GM23338 (cell line): Measurements from ENCODE around the gene CELF4. TPM values are rescaled to one million over a fixed set of nuclear protein-coding genes. Genes with fewer than 3 reads are reported as not detected.

Experiments
- ATAC-seq: fragments of 200-7000 bp; cut with Tn5 transposase; 3 replicates; pipeline ENCODE4 v1.9.1; 2020
- DNase-seq: peaks from one replicate; pipeline ENCODE4 v3.0.0-alpha.2; 2015; ENCODE audit warnings: low spot score
- H2AFZ ChIP-seq: fragments of 200-600 bp; sonication (generic); 2 replicates; pipeline ENCODE4 v1.8.0; 2016; ENCODE audit warnings: antibody characterized with exemption, mild to moderate bottlenecking, moderate library complexity
- H3F3A ChIP-seq: fragments of 200-600 bp; sonication (generic); replicated peaks from 2 replicates; pipeline ENCODE4 v1.8.0; 2017; ENCODE audit warnings: antibody characterized with exemption, mixed run types, low read depth
- H3K27ac ChIP-seq: fragments of 200-600 bp; sonication (generic); 2 replicates; pipeline ENCODE4 v1.6.1; 2016; ENCODE audit warnings: low read depth
- H3K27me3 ChIP-seq: fragments of 200-600 bp; sonication (generic); 2 replicates; pipeline ENCODE4 v1.8.0; 2016; ENCODE audit warnings: mild to moderate bottlenecking, mixed run types, moderate library complexity; ENCODE audit not compliant: insufficient read depth
- H3K36me3 ChIP-seq: fragments of 200-600 bp; sonication (generic); 2 replicates; pipeline ENCODE4 v1.8.0; 2016; ENCODE audit warnings: mild to moderate bottlenecking; ENCODE audit not compliant: insufficient read depth
- H3K4me1 ChIP-seq: fragments of 200-600 bp; sonication (generic); 2 replicates; pipeline ENCODE4 v1.8.0; 2016; ENCODE audit warnings: mild to moderate bottlenecking, moderate library complexity; ENCODE audit not compliant: insufficient read depth
- H3K4me2 ChIP-seq: fragments of 200-600 bp; sonication (generic); 2 replicates; pipeline ENCODE4 v1.7.1; 2017; ENCODE audit warnings: mixed run types
- H3K4me3 ChIP-seq: fragments of 200-600 bp; sonication (generic); 2 replicates; pipeline ENCODE4 v1.6.1; 2016; ENCODE audit warnings: mixed run types
- H3K79me2 ChIP-seq: fragments of 200-600 bp; sonication (generic); replicated peaks from 2 replicates; pipeline ENCODE4 v1.8.0; 2017; ENCODE audit warnings: mild to moderate bottlenecking; ENCODE audit not compliant: insufficient read depth
- H3K9me2 ChIP-seq: fragments of 200-600 bp; sonication (generic); 2 replicates; pipeline ENCODE4 v1.8.0; 2017; ENCODE audit not compliant: insufficient read depth
- H4K20me1 ChIP-seq: fragments of 200-600 bp; sonication (generic); replicated peaks from 2 replicates; pipeline ENCODE4 v1.8.0; 2017; ENCODE audit warnings: mild to moderate bottlenecking; ENCODE audit not compliant: insufficient read depth
- H3K27ac Mint-ChIP-seq: 2 replicates; pipeline ENCODE4 v1.8.0; 2020; ENCODE audit warnings: inconsistent platforms, mild to moderate bottlenecking, moderate library complexity, mixed read lengths
- H3K27me3 Mint-ChIP-seq: 3 replicates; pipeline ENCODE4 v1.8.0; 2022; ENCODE audit warnings: low read depth, mild to moderate bottlenecking, moderate library complexity, mixed read lengths, inconsistent platforms; ENCODE audit not compliant: insufficient read depth, poor library complexity
- H3K36me3 Mint-ChIP-seq: 3 replicates; pipeline ENCODE4 v1.8.0; 2021; ENCODE audit warnings: low read depth, mild to moderate bottlenecking, inconsistent platforms, moderate library complexity, mixed read lengths
- H3K4me1 Mint-ChIP-seq: 3 replicates; pipeline ENCODE4 v1.8.0; 2020; ENCODE audit warnings: mild to moderate bottlenecking, inconsistent platforms, mixed read lengths
- H3K4me3 Mint-ChIP-seq: 3 replicates; pipeline ENCODE4 v1.8.0; 2021; ENCODE audit warnings: moderate library complexity, mild to moderate bottlenecking, inconsistent platforms, mixed read lengths
- H3K9me3 Mint-ChIP-seq: 3 replicates; pipeline ENCODE4 v1.8.0; 2020; ENCODE audit warnings: moderate library complexity, mild to moderate bottlenecking, inconsistent platforms, mixed read lengths
- CREB1 ChIP-seq: fragments of 250-450 bp; sonication (Bioruptor Pico); IDR thresholded peaks from 2 replicates; pipeline ENCODE4 v1.5.0; 2020; ENCODE audit warnings: low read depth, mild to moderate bottlenecking, moderate library complexity
- CTCF ChIP-seq, 2 experiments: fragments of 200-600 bp in 1 of 2; sonication (generic) in 1 of 2; conservative IDR thresholded peaks; 2 replicates each; pipeline versions ENCODE4 v1.5.1 to v1.6.1; 2016 to 2017; ENCODE audit warnings: antibody characterized with exemption in 2 of 2, low read depth in 2 of 2, mild to moderate bottlenecking in 2 of 2, moderate library complexity in 1 of 2
- ETS1 ChIP-seq: IDR thresholded peaks from 2 replicates; pipeline ENCODE4 v1.6.1; 2016; ENCODE audit warnings: antibody characterized with exemption
- EZH2 ChIP-seq: fragments of 200-600 bp; sonication (generic); IDR thresholded peaks from one replicate; pipeline ENCODE4 v1.8.0; 2017; ENCODE audit warnings: antibody characterized with exemption, mild to moderate bottlenecking, low read depth; ENCODE audit not compliant: unreplicated experiment
- EZH2phosphoT487 ChIP-seq: fragments of 200-600 bp; sonication (generic); IDR thresholded peaks from one replicate; pipeline ENCODE4 v1.8.1; 2018; ENCODE audit warnings: antibody characterized with exemption; ENCODE audit not compliant: unreplicated experiment
- JUNB ChIP-seq: IDR thresholded peaks from one replicate; pipeline ENCODE4 v1.6.1; 2016; ENCODE audit warnings: antibody characterized with exemption; ENCODE audit not compliant: unreplicated experiment
- NANOG ChIP-seq: IDR thresholded peaks from 2 replicates; pipeline ENCODE4 v1.6.1; 2016; ENCODE audit warnings: antibody characterized with exemption, borderline replicate concordance
- POLR2AphosphoS5 ChIP-seq: IDR thresholded peaks from 2 replicates; pipeline ENCODE4 v1.6.1; 2016; ENCODE audit warnings: antibody characterized with exemption, low read depth
- REST ChIP-seq: IDR thresholded peaks from one replicate; pipeline ENCODE4 v1.6.1; 2018; ENCODE audit warnings: antibody characterized with exemption; ENCODE audit not compliant: unreplicated experiment
- STAT1 ChIP-seq: IDR thresholded peaks from one replicate; pipeline ENCODE4 v1.6.1; 2016; ENCODE audit warnings: antibody characterized with exemption; ENCODE audit not compliant: unreplicated experiment
- ZNF114 ChIP-seq: fragments of 250-450 bp; sonication (Bioruptor Pico); IDR thresholded peaks from 2 replicates; pipeline ENCODE4 v1.5.0; 2020; ENCODE audit warnings: mild to moderate bottlenecking, moderate library complexity
- ZNF331 ChIP-seq: fragments of 250-450 bp; sonication (Bioruptor Pico); IDR thresholded peaks from 2 replicates; pipeline ENCODE4 v1.5.0; 2020; ENCODE audit warnings: low read depth, mild to moderate bottlenecking, moderate library complexity
- ZNF462 ChIP-seq: fragments of 250-450 bp; sonication (Bioruptor Pico); IDR thresholded peaks from 2 replicates; pipeline ENCODE4 v1.5.0; 2020; ENCODE audit warnings: mild to moderate bottlenecking, moderate library complexity
- polyA plus RNA-seq: library from polyadenylated mRNA; unstranded; fragments of >200 nt; fragmentation: Nextera tagmentation; extraction: Ambion mirVana; gene quantifications from 2 replicates; pipeline ENCODE4 v1.2.1, GENCODE V29; 2016
- total RNA-seq: library from RNA; depleted of rRNA; stranded (reverse); fragments of >200 nt; shearing (Covaris generic); gene quantifications from 2 replicates; pipeline ENCODE4 v1.2.3, GENCODE V29; 2014

Gene CELF4
- total and polyA plus RNA-seq, 2 experiments from 2014 or later: 2.6 to 6.7 TPM

GRCh38 chr18:37586656-37587225 lies 21.1 kb upstream of the CELF4 start:
- H3K4me1 ChIP-seq: peaks cover 6% of the 10 kb centered on the region; the same call in 1 of the 2 replicates
- no peaks in the 10 kb centered on the region for H4K20me1 ChIP-seq
- H3K4me1 Mint-ChIP-seq: peaks cover 22% of the 10 kb centered on the region
- H3K4me2 ChIP-seq: no peak overlapping the region
- DNase-seq (no peak), ATAC-seq (no peak)
- peaks cover 13% of the 10 kb centered on the region; the same call in 1 of the 2 replicates for H3K9me2 ChIP-seq
- no peak overlapping the region for H3K27ac Mint-ChIP-seq
- H3K9me3 Mint-ChIP-seq: peaks cover 9% of the 10 kb centered on the region; the same call in 2 of the 3 replicates
- H3K79me2 ChIP-seq: no peaks in the 10 kb centered on the region
- H2AFZ ChIP-seq: no peak overlapping the region
- peaks cover 3% of the 10 kb centered on the region for H3K27me3 Mint-ChIP-seq
- no peaks in the 10 kb centered on the region for H3K36me3 Mint-ChIP-seq
- H3K4me3 Mint-ChIP-seq: no peak overlapping the region
- H3K27me3 ChIP-seq: no peaks in the 10 kb centered on the region
- H3F3A ChIP-seq: no peaks in the 10 kb centered on the region
- no peak overlapping the region for H3K27ac ChIP-seq
- H3K36me3 ChIP-seq: no peaks in the 10 kb centered on the region
- TF ChIP-seq JUNB (no peak), ETS1 (no peak), ZNF114 (CRISPR knock-in tag) (no peak), ZNF462 (no peak), POLR2AphosphoS5 (no peak), EZH2phosphoT487 (no peak), ZNF331 (CRISPR knock-in tag) (no peak), STAT1 (no peak), NANOG (no peak), CTCF (conservative IDR thresholded peaks at IDR 0.05; ENCODE audit: low read depth in 2 of 2) (no peak), CREB1 (CRISPR knock-in tag) (no peak), EZH2 (no peak), REST (no peak)
- H3K4me3 ChIP-seq: no peak overlapping the region
